Measurements from ENCODE around the gene ELAVL3. TPM values are rescaled to one million over a fixed set of nuclear protein-coding genes. Genes with fewer than 3 reads are reported as not detected.
A peak's percentile ranks its signal among the peaks of the same experiment; 100 is the strongest.

Gene ELAVL3
- total RNA-seq, 3 donors from 2014 or later, result not detected

DNA sequence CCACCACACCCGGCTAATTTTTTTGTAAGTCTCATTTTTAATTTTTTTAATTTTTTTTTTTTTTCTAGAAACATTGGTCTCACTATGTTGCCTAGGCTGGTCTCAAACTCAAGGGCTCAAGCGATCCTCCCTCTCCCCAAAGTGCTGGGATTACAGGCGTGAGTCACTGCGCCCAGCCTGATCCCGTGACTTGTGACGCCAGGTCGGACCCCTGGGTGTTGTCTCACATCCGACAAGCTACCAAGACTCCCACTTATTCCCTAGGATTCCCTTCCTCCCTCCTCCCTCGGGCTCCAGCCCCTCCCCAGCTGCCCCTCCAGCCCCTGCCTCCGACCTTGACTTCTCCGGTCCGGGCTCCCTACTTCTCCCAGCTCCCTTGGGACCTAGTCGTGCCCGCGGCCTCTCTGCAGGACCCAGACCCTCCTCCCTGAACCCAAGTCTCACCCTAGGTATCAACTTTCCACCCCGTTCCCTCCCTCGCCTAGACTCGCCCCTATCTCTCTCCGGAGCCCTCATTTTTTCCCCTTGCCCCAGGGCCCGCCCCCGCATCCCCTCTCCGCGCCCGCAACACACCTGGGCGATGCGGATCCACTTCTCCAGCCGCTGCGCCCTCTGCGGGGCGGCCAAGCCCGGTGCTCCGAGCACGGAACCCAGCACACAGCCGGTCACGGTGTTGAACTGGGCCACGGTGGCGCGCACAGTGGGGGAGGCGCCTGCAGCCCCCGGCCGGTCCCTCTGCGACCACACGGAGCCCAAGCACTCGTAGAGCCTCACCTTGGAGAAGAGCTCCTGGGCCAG is 74.8 kb downstream of the ELAVL3 start:
- no peak for DNase-seq (ENCODE audit: low spot score in 2 of 2)
- H3K4me3 ChIP-seq, result peak overlapping the region in 2 of 3 donors; percentile 37 to 49
- H3K4me1 ChIP-seq, result no peaks in the 10 kb centered on the region
- no peak overlapping the region for H3K27ac ChIP-seq
- no peaks in the 10 kb centered on the region for H3K36me3 ChIP-seq
- no peaks in the 10 kb centered on the region for H3K9me3 ChIP-seq
- intact Hi-C loops (cut with DNase I; ENCODE audit: low total_unique reads), result no loop called here
- no peaks in the 10 kb centered on the region for H3K27me3 ChIP-seq
- TF ChIP-seq, protein P1, sequence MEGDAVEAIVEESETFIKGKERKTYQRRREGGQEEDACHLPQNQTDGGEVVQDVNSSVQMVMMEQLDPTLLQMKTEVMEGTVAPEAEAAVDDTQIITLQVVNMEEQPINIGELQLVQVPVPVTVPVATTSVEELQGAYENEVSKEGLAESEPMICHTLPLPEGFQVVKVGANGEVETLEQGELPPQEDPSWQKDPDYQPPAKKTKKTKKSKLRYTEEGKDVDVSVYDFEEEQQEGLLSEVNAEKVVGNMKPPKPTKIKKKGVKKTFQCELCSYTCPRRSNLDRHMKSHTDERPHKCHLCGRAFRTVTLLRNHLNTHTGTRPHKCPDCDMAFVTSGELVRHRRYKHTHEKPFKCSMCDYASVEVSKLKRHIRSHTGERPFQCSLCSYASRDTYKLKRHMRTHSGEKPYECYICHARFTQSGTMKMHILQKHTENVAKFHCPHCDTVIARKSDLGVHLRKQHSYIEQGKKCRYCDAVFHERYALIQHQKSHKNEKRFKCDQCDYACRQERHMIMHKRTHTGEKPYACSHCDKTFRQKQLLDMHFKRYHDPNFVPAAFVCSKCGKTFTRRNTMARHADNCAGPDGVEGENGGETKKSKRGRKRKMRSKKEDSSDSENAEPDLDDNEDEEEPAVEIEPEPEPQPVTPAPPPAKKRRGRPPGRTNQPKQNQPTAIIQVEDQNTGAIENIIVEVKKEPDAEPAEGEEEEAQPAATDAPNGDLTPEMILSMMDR (IDR thresholded peaks at IDR 0.05), result peak in 2 of 3 donors; percentile 13 to 55
- TF ChIP-seq POLR2A (IDR thresholded peaks at IDR 0.05) (no peak), POLR2AphosphoS5 (IDR thresholded peaks at IDR 0.05) (peak in 1 of 3 donors; percentile 23)

DNA sequence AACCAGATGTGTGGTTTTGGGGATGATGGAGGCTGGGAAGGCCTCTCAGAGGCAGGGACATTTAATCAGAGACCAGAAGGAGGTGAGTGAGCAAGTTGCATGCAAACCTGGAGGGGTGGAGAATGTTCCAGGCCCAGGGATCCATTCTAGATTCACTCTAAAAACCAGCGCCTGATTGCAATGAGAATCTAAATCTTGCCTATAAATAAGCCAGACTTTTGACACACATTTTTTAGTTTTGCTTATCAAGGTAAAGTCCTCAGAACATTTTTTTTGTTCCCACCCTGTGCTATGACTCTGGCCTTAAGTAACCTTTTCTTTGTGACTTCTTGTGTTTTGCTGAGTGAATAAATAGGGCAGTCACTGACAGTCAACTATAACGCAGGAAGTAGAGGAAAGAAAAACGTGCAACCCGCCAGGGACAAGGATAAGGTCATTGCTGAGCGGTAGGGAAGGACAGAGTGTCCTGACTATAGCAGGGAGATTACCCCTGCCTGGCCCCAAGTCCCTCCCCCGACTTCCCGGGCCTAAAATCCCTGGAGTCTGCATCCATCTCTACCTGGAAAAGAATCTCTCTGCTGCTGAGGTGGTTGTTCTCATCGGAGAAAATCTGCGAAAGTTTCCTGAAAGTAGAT is 76.1 kb downstream of the ELAVL3 start:
- H3K27me3 ChIP-seq, result no peaks in the 10 kb centered on the region
- intact Hi-C loops (cut with DNase I; ENCODE audit: low total_unique reads), result no loop called here
- no peak for DNase-seq (ENCODE audit: low spot score in 2 of 2)
- no peak overlapping the region for H3K4me3 ChIP-seq
- H3K36me3 ChIP-seq, result no peaks in the 10 kb centered on the region
- H3K4me1 ChIP-seq, result no peaks in the 10 kb centered on the region
- H3K27ac ChIP-seq, result no peak overlapping the region
- no peaks in the 10 kb centered on the region for H3K9me3 ChIP-seq
- TF ChIP-seq, protein P1 (IDR thresholded peaks at IDR 0.05), result no peak
- TF ChIP-seq POLR2A (IDR thresholded peaks at IDR 0.05) (no peak), POLR2AphosphoS5 (IDR thresholded peaks at IDR 0.05) (no peak)

GRCh38 chr19:11401808-11402543 is 78.9 kb downstream of the ELAVL3 start:
- Histone ChIP-seq H3K4me1 (no peaks in the 10 kb centered on the region), H3K27ac (no peak overlapping the region), H3K9me3 (no peaks in the 10 kb centered on the region), H3K27me3 (no peaks in the 10 kb centered on the region), H3K36me3 (no peaks in the 10 kb centered on the region), H3K4me3 (no peak overlapping the region)
- intact Hi-C loops (cut with DNase I; ENCODE audit: low total_unique reads), result no loop called here
- DNase-seq (ENCODE audit: low spot score in 2 of 2), result no peak
- TF ChIP-seq POLR2A (IDR thresholded peaks at IDR 0.05), result no peak
- TF ChIP-seq POLR2AphosphoS5 (IDR thresholded peaks at IDR 0.05), result no peak
- TF ChIP-seq, protein P1 (IDR thresholded peaks at IDR 0.05), result no peak

Other genes starting within 250 kb of the ELAVL3 start
- 10 to 100 TPM in 1 of 3 donors, under 1 TPM in 1, not detected in 1; 0.44 to 17.9 TPM for gene ANGPTL8, start 241.4 kb downstream of the ELAVL3 start, total RNA-seq
- 10 to 100 TPM; 20.9 to 59.3 (median 49.6) TPM for gene DOCK6, start 218.5 kb downstream of the ELAVL3 start, total RNA-seq
- not detected for gene TSPAN16, start 184.9 kb downstream of the ELAVL3 start, total RNA-seq
- gene RAB3D, start 141.4 kb downstream of the ELAVL3 start, total RNA-seq, result 10 to 100 TPM; 17.9 to 23.7 (median 22.6) TPM
- 100 to 1,000 TPM; 216 to 286 (median 243) TPM for gene TMEM205, start 134.8 kb downstream of the ELAVL3 start, total RNA-seq
- 10 to 100 TPM in 2 of 3 donors, 1 to 10 TPM in 1; 8.6 to 30.2 (median 25.5) TPM for gene CCDC159, start 134.5 kb downstream of the ELAVL3 start, total RNA-seq
- 10 to 100 TPM in 2 of 3 donors, 1 to 10 TPM in 1; 7.7 to 19.0 (median 11.3) TPM for gene PLPPR2, start 125.6 kb downstream of the ELAVL3 start, total RNA-seq
- gene SWSAP1, start 106.4 kb downstream of the ELAVL3 start, total RNA-seq, result 1 to 10 TPM; 1.1 to 2.6 (median 2.2) TPM
- gene EPOR, start 96.7 kb downstream of the ELAVL3 start, total RNA-seq, result 1 to 10 TPM; 2.9 to 6.2 (median 4.1) TPM
- gene RGL3, start 61.7 kb downstream of the ELAVL3 start, total RNA-seq, result 10 to 100 TPM in 1 of 3 donors, 1 to 10 TPM in 2; 3.7 to 18.4 (median 9.8) TPM
- gene ODAD3, start 45.9 kb downstream of the ELAVL3 start, total RNA-seq, result under 1 TPM in 2 of 3 donors, not detected in 1; 0.33 to 0.59 TPM
- 10 to 100 TPM; 69.5 to 95.9 (median 92.1) TPM for gene PRKCSH, start 45.4 kb downstream of the ELAVL3 start, total RNA-seq
- gene ZNF653, start 24.8 kb upstream of the ELAVL3 start, total RNA-seq, result 10 to 100 TPM in 2 of 3 donors, 1 to 10 TPM in 1; 3.4 to 14.0 (median 10.8) TPM
- gene ECSIT, start 48.1 kb upstream of the ELAVL3 start, total RNA-seq, result 10 to 100 TPM; 37.0 to 56.0 (median 53.6) TPM
- 100 to 1,000 TPM in 1 of 3 donors, 10 to 100 TPM in 1, 1 to 10 TPM in 1; 2.2 to 106 (median 74.3) TPM for gene CNN1, start 57.8 kb upstream of the ELAVL3 start, total RNA-seq
- 10 to 100 TPM; 31.7 to 38.0 (median 37.3) TPM for gene ELOF1, start 78.2 kb upstream of the ELAVL3 start, total RNA-seq
- 100 to 1,000 TPM in 1 of 3 donors, 10 to 100 TPM in 2; 33.4 to 101 (median 92.8) TPM for gene ACP5, start 96.6 kb upstream of the ELAVL3 start, total RNA-seq
- 10 to 100 TPM in 2 of 3 donors, 1 to 10 TPM in 1; 8.5 to 35.4 (median 23.3) TPM for gene ZNF627, start 116.4 kb upstream of the ELAVL3 start, total RNA-seq